DOHH2 (cell line): ENCODE data around the gene TGM3.

Experiments used
- CTCF ChIP-seq: fragments of 200-600 bp; sonication (generic); IDR thresholded peaks from one replicate; pipeline ENCODE4 v1.5.1; 2014; ENCODE audit warnings: antibody characterized with exemption, mild to moderate bottlenecking, low read depth, low read length; ENCODE audit not compliant: poor library complexity, severe bottlenecking
- EZH2phosphoT487 ChIP-seq: fragments of 200-600 bp; sonication (generic); IDR thresholded peaks from 2 replicates; pipeline ENCODE4 v1.6.1; 2017; ENCODE audit warnings: borderline replicate concordance, mild to moderate bottlenecking, antibody characterized with exemption, low read length, moderate library complexity, mixed read lengths

- TF ChIP-seq EZH2phosphoT487: no peak
- no peak for TF ChIP-seq CTCF
Measured at GRCh38 chr20:2259731-2260130, 36.1 kb upstream of the TGM3 start.
